Activated naive CD8-positive, alpha-beta T cell treated with anti-CD3 and anti-CD28 coated beads for 36 hours (primary cell): ENCODE data around the gene LEMD1. TPM values are rescaled to one million over a fixed set of nuclear protein-coding genes. Genes with fewer than 3 reads are reported as not detected.
"Not testable (repeated sequence)": the region's sequence is repeated elsewhere in the genome, so short reads cannot be mapped to it uniquely, and the experiment has no call there.

Experiments
- DNase-seq: peaks from one replicate; pipeline ENCODE4 v3.0.0; 2021
- H3K27ac Mint-ChIP-seq: one replicate; pipeline ENCODE4 v1.8.0; 2022; ENCODE audit warnings: mild to moderate bottlenecking, moderate library complexity, mixed read lengths
- H3K27me3 Mint-ChIP-seq: one replicate; pipeline ENCODE4 v1.8.0; 2022; ENCODE audit warnings: mild to moderate bottlenecking, mixed read lengths
- H3K36me3 Mint-ChIP-seq: one replicate; pipeline ENCODE4 v1.8.0; 2021; ENCODE audit warnings: mild to moderate bottlenecking, mixed read lengths
- H3K4me1 Mint-ChIP-seq: one replicate; pipeline ENCODE4 v1.8.0; 2021; ENCODE audit warnings: mixed read lengths
- H3K4me3 Mint-ChIP-seq: one replicate; pipeline ENCODE4 v1.8.0; 2022; ENCODE audit warnings: mild to moderate bottlenecking, moderate library complexity, mixed read lengths
- H3K9me3 Mint-ChIP-seq: one replicate; pipeline ENCODE4 v1.8.0; 2022; ENCODE audit warnings: mixed read lengths
- total RNA-seq, 2 experiments: library from RNA; stranded (reverse); gene quantifications; one replicate each; pipeline ENCODE4 v1.2.3, GENCODE V29; 2021

LEMD1 gene
- total RNA-seq, 2 experiments from 2014 or later = 0.78 TPM; not detected in 1

- Mint-ChIP-seq H3K9me3 (no peaks in the 10 kb centered on the region), H3K27ac (peak overlapping the region; percentile 88), H3K4me3 (peak overlapping the region; percentile 75), H3K27me3 (no peaks in the 10 kb centered on the region), H3K36me3 (no peaks in the 10 kb centered on the region), H3K4me1 (peaks cover 21% of the 10 kb centered on the region)
- peak; percentile 68 for DNase-seq
These were observed 18.8 kb upstream of the LEMD1 start for GRCh38 chr1:205440476-205441317.

GRCh38 chr1:205440121-205440475, 18.2 kb upstream of the LEMD1 start:
- Mint-ChIP-seq H3K9me3 (no peaks in the 10 kb centered on the region), H3K27ac (peak overlapping the region; percentile 88), H3K36me3 (no peaks in the 10 kb centered on the region), H3K4me3 (peak overlapping the region; percentile 75), H3K4me1 (peaks cover 21% of the 10 kb centered on the region), H3K27me3 (peaks cover 3% of the 10 kb centered on the region)
- DNase-seq = no peak

DNA sequence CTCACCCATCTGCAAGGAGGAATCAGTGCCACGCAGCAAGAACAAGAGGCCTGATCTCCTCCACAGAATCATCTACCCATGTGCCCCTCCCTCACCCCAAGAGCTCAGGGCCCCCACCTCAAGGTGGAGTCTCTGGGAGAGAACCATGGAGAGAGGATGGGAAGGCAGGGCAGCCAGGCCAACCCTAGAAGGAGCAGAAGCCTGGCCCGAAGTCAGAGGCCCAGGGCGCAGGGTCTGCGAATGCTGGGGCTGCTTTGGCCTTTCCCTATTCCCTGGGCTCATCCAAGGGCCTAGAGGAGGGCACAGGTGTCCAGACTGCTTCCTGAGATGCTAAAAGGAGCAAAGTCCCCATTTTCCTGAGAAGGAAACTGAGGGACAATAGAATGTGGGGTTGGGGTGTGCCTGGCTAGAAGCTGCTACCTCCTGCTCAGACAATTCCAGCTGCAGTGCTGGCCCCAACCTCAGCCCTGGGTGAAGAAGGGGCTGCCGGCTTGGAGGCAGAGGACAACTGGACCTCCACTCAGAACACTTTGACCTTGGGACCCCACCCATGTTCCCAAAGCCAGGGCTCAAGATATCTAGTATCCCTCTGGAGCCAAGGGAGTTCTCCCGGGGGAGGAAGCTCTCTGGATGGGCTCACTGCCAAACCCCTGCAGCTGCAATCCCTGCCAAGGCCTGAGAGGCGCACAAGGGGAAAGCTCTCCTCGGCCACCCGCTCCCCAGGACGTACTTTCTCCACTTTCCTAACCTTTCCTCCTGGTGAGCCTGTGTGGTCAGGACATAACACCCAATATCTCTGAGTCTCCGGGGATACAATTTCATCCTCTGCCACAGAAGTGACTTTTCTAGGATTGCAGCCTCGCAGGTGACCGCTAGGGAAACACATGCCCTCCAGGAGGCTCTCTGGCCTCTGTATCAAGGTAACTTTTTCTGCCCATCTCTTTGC, 16.6 kb upstream of the LEMD1 start:
- Mint-ChIP-seq H3K27ac (no peak overlapping the region), H3K4me1 (peaks cover 21% of the 10 kb centered on the region)

DNA sequence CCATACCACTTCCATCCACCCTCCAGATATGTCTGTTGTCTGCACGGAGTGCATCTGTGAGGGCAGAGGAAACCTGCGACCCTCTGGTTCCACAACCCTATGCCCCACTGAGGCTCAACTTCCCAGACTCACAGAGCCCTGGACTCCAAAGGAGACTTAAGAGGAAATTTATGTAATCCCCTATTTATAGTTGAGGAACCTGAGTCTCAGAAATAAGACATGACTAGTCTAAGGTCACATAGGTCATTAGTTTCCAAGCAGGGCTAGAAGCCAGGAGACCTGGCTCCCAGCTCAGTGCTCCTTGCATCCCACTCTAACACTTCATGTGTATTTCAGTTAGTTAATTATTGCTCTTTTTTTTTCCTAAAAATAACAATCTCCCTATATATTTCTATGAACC, 15.7 kb upstream of the LEMD1 start:
- H3K36me3 Mint-ChIP-seq = no peaks in the 10 kb centered on the region
- peaks cover 21% of the 10 kb centered on the region for H3K4me1 Mint-ChIP-seq
- H3K9me3 Mint-ChIP-seq = no peaks in the 10 kb centered on the region
- no peak overlapping the region for H3K27ac Mint-ChIP-seq
- no peak for DNase-seq
- H3K27me3 Mint-ChIP-seq = peaks cover 5% of the 10 kb centered on the region
- no peak overlapping the region for H3K4me3 Mint-ChIP-seq

More for the DNA sequence above, 16.6 kb upstream of the LEMD1 start:
- Mint-ChIP-seq H3K9me3 (no peaks in the 10 kb centered on the region), H3K4me3 (no peak overlapping the region), H3K36me3 (no peaks in the 10 kb centered on the region), H3K27me3 (peaks cover 5% of the 10 kb centered on the region)
- DNase-seq = no peak

GRCh38 chr1:205436776-205437410, 15.0 kb upstream of the LEMD1 start:
- Mint-ChIP-seq H3K27me3 (peaks cover 9% of the 10 kb centered on the region), H3K36me3 (no peaks in the 10 kb centered on the region), H3K27ac (no peak overlapping the region), H3K9me3 (no peaks in the 10 kb centered on the region), H3K4me3 (no peak overlapping the region), H3K4me1 (peaks cover 18% of the 10 kb centered on the region)
- DNase-seq = no peak

- no peak for DNase-seq
- Mint-ChIP-seq H3K36me3 (no peaks in the 10 kb centered on the region), H3K9me3 (no peaks in the 10 kb centered on the region), H3K27ac (no peak overlapping the region), H3K4me3 (no peak overlapping the region), H3K27me3 (peaks cover 10% of the 10 kb centered on the region), H3K4me1 (peaks cover 16% of the 10 kb centered on the region)
These were observed 14.0 kb upstream of the LEMD1 start for GRCh38 chr1:205435578-205436573.

- no peak overlapping the region for H3K4me3 Mint-ChIP-seq
- H3K27me3 Mint-ChIP-seq = peaks cover 10% of the 10 kb centered on the region
- peaks cover 8% of the 10 kb centered on the region for H3K4me1 Mint-ChIP-seq
- H3K27ac Mint-ChIP-seq = no peak overlapping the region
- DNase-seq = no peak
- H3K36me3 Mint-ChIP-seq = no peaks in the 10 kb centered on the region
- H3K9me3 Mint-ChIP-seq = no peaks in the 10 kb centered on the region
These were observed 12.9 kb upstream of the LEMD1 start for GRCh38 chr1:205434738-205435137.

- not testable (repeated sequence) for H3K27ac Mint-ChIP-seq, H3K9me3 Mint-ChIP-seq, H3K4me3 Mint-ChIP-seq, DNase-seq, H3K27me3 Mint-ChIP-seq, H3K36me3 Mint-ChIP-seq, H3K4me1 Mint-ChIP-seq
These were observed 10.8 kb upstream of the LEMD1 start for GRCh38 chr1:205432692-205433091.

DNA sequence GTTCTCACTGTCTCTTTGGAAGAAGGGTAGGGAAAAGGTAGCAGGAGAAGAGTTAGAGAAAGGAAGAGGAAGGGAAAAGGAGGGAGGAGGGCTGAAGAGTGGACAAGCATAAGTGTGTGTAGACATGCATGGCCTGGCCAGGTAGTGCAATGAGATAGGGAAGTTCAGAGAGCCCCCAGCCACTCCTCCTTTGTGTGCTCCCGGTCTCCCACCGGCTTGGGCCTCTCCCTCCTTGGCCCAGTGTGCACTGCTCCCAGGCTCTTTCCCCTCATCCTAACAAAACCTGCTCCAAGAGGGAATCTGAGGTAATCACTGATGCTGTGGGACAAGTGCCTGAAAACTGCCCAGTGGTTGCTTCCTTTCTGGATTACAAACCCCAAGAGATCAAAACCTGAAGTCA, 10.3 kb upstream of the LEMD1 start:
- no peak overlapping the region for H3K4me3 Mint-ChIP-seq
- peaks cover 8% of the 10 kb centered on the region for H3K4me1 Mint-ChIP-seq
- H3K27me3 Mint-ChIP-seq = peaks cover 10% of the 10 kb centered on the region

GRCh38 chr1:205430696-205431305, 8.9 kb upstream of the LEMD1 start:
- peaks cover 8% of the 10 kb centered on the region for H3K4me1 Mint-ChIP-seq
- peak; percentile 71 for DNase-seq
- peaks cover 10% of the 10 kb centered on the region for H3K27me3 Mint-ChIP-seq
- peak overlapping the region; percentile 81 for H3K4me3 Mint-ChIP-seq
- no peaks in the 10 kb centered on the region for H3K9me3 Mint-ChIP-seq
- H3K36me3 Mint-ChIP-seq = no peaks in the 10 kb centered on the region
- H3K27ac Mint-ChIP-seq = no peak overlapping the region

More for the DNA sequence above, 10.3 kb upstream of the LEMD1 start:
- Mint-ChIP-seq H3K27ac (no peak overlapping the region), H3K36me3 (no peaks in the 10 kb centered on the region), H3K9me3 (no peaks in the 10 kb centered on the region)
- DNase-seq = no peak

DNA sequence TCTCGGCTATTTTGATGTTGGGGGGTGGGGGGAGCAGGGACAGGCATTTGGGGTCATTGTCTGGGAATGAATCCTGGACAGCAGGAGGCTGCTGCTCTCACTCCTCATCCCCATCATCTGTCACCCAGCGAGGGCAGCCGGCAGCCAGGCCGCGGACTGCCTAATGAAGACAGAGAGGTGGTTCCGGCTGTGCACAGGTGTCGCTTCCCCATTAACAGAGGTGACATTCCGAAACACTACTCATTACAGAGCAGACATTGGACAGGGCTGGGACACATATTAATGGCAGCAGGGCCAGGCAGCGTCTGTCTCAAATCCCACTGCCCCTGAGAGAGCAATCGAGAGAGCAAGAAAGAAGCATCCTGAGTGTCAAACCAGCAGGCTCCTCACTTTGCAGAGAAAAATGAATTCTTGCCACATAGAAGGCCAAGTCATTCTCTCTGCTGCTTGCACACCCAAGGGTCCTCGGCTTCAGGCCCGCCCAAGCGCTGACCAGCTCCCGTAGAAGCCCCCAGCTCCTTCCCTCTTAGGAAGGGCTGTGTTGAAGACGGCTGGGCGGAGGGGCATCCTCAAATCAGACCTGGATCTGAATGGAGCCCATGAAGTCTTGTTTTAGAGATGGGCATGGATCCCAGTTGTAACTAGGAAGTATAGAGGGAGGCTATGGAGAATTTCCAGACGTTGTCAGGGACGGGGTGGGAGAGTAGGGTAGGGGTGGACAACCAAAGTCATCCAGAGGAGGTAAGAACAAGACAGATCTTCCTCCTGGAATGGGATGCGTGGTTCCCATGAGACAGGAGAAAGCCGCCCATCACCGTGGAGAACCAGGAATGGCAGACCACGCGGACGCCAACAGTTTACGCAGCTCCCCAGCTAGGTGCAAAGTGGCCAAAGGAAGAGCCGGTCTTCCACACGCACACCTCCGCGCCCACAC, 8.2 kb upstream of the LEMD1 start:
- Mint-ChIP-seq H3K27ac (no peak overlapping the region), H3K9me3 (no peaks in the 10 kb centered on the region), H3K36me3 (no peaks in the 10 kb centered on the region), H3K4me3 (peak overlapping the region; percentile 54), H3K4me1 (peaks cover 8% of the 10 kb centered on the region), H3K27me3 (peaks cover 6% of the 10 kb centered on the region)
- no peak for DNase-seq

- no peak overlapping the region for H3K4me3 Mint-ChIP-seq
- H3K27me3 Mint-ChIP-seq = peaks cover 11% of the 10 kb centered on the region
These were observed 3.2 kb upstream of the LEMD1 start for GRCh38 chr1:205424901-205425600.

More at GRCh38 chr1:205424901-205425600, 3.2 kb upstream of the LEMD1 start:
- no peak for DNase-seq
- no peaks in the 10 kb centered on the region for H3K4me1 Mint-ChIP-seq
- H3K9me3 Mint-ChIP-seq = no peaks in the 10 kb centered on the region
- H3K27ac Mint-ChIP-seq = no peak overlapping the region
- no peaks in the 10 kb centered on the region for H3K36me3 Mint-ChIP-seq
